CD4-positive, alpha-beta T cell treated with Interleukin-10 for 1 hour (primary cell): ENCODE results near the gene IRX2.

ENCODE experiments used
- DNase-seq: peaks from one replicate; pipeline ENCODE4 v3.0.0-alpha.2; 2020

Gene IRX2

GRCh38 chr5:2751592-2752021, at the start of gene IRX2:
TSS of gene IRX2 (minus strand) at chr5:2751677. CDS start at chr5:2751413, 264 bp downstream.
- no peak for DNase-seq

GRCh38 chr5:2800035-2800434, 48.6 kb upstream of the IRX2 start:
- DNase-seq: no peak

GRCh38 chr5:2797981-2798380, 46.5 kb upstream of the IRX2 start:
- DNase-seq: no peak

- DNase-seq: no peak
These were observed 45.7 kb upstream of the IRX2 start for GRCh38 chr5:2797160-2797559.

GRCh38 chr5:2783223-2783622, 31.7 kb upstream of the IRX2 start:
- DNase-seq: no peak

- no peak for DNase-seq
These were observed 31.2 kb upstream of the IRX2 start for GRCh38 chr5:2782658-2783057.

- DNase-seq: no peak
These were observed 29.1 kb upstream of the IRX2 start for GRCh38 chr5:2780421-2781171.

- DNase-seq: no peak
These were observed 28.0 kb upstream of the IRX2 start for GRCh38 chr5:2779459-2779858.

GRCh38 chr5:2776337-2777302, 25.1 kb upstream of the IRX2 start:
- no peak for DNase-seq

GRCh38 chr5:2773327-2773726, 21.9 kb upstream of the IRX2 start:
- DNase-seq: no peak

GRCh38 chr5:2767089-2767488, 15.6 kb upstream of the IRX2 start:
- no peak for DNase-seq

GRCh38 chr5:2764581-2764980, 13.1 kb upstream of the IRX2 start:
- DNase-seq: no peak

- no peak for DNase-seq
These were observed 12.0 kb upstream of the IRX2 start for GRCh38 chr5:2763533-2763794.

- no peak for DNase-seq
These were observed 11.5 kb upstream of the IRX2 start for GRCh38 chr5:2762744-2763532.

GRCh38 chr5:2761921-2762488, 10.5 kb upstream of the IRX2 start:
- no peak for DNase-seq

- no peak for DNase-seq
These were observed 8.4 kb upstream of the IRX2 start for GRCh38 chr5:2759696-2760461.

- no peak for DNase-seq
These were observed 7.6 kb upstream of the IRX2 start for GRCh38 chr5:2759091-2759490.

- no peak for DNase-seq
These were observed 7.2 kb upstream of the IRX2 start for GRCh38 chr5:2758632-2759031.

- no peak for DNase-seq
These were observed 6.3 kb upstream of the IRX2 start for GRCh38 chr5:2757563-2758351.

GRCh38 chr5:2756211-2757152, 5.0 kb upstream of the IRX2 start:
- no peak for DNase-seq
